OCI-LY3 (cell line): ENCODE results near the gene OR6V1.

Experiments
- H2AFZ ChIP-seq: fragments of 200-600, 300-600 bp; shearing (Covaris generic); 2 replicates; pipeline ENCODE4 v1.6.0; 2014; ENCODE audit warnings: antibody characterized with exemption, low read depth, low read length
- H3K27ac ChIP-seq: fragments of 200-600, 300-600 bp; sonication (generic); 2 replicates; pipeline ENCODE4 v1.5.1; 2014; ENCODE audit warnings: mild to moderate bottlenecking, low read length, moderate library complexity, mixed read lengths
- H3K27me3 ChIP-seq: fragments of 200-600, 300-600 bp; sonication (generic); 2 replicates; pipeline ENCODE4 v1.6.1; 2014; ENCODE audit warnings: low read depth, low read length, mixed read lengths
- H3K36me3 ChIP-seq: fragments of 200-600, 300-600 bp; sonication (generic); replicated peaks from 2 replicates; pipeline ENCODE3; 2014; ENCODE audit warnings: low read depth, low read length, mixed read lengths
- H3K4me1 ChIP-seq: fragments of 300-600, 200-600 bp; sonication (generic); 2 replicates; pipeline ENCODE4 v1.6.1; 2014; ENCODE audit warnings: low read length, mixed read lengths
- H3K4me2 ChIP-seq: fragments of 200-600, 300-600 bp; sonication (generic); 2 replicates; pipeline ENCODE4 v1.6.1; 2014; ENCODE audit warnings: low read length, mixed read lengths
- H3K4me3 ChIP-seq: fragments of 300-600, 200-600 bp; sonication (generic); 2 replicates; pipeline ENCODE4 v1.5.1; 2014; ENCODE audit warnings: antibody characterized with exemption, mild to moderate bottlenecking, low read length, moderate library complexity
- H3K79me2 ChIP-seq: fragments of 300-600, 200-600 bp; shearing (Covaris generic); 2 replicates; pipeline ENCODE4 v1.6.1; 2014; ENCODE audit warnings: mild to moderate bottlenecking, low read length, mixed read lengths
- H3K9ac ChIP-seq: fragments of 300-600, 200-600 bp; shearing (Covaris generic); 2 replicates; pipeline ENCODE4 v1.6.0; 2014; ENCODE audit warnings: mild to moderate bottlenecking, low read length, moderate library complexity
- H3K9me3 ChIP-seq: fragments of 200-600, 300-600 bp; shearing (Covaris generic); 2 replicates; pipeline ENCODE4 v1.6.1; 2014; ENCODE audit warnings: low read length, mixed read lengths; ENCODE audit not compliant: insufficient read depth
- H4K20me1 ChIP-seq: fragments of 200-600, 300-600 bp; sonication (generic); 2 replicates; pipeline ENCODE4 v1.6.1; 2016; ENCODE audit warnings: low read length, mixed read lengths; ENCODE audit not compliant: insufficient read depth
- CTCF ChIP-seq: fragments of 200-600, 300-600 bp; sonication (generic); IDR thresholded peaks from 2 replicates; pipeline ENCODE4 v1.5.1; 2014; ENCODE audit warnings: antibody characterized with exemption, low read length, low read depth
- EZH2phosphoT487 ChIP-seq: fragments of 200-600 bp; shearing (Covaris generic); IDR thresholded peaks from 2 replicates; pipeline ENCODE4 v1.6.1; 2018; ENCODE audit warnings: antibody characterized with exemption, mixed run types, low read depth

Gene OR6V1

GRCh38 chr7:143047326-143047725, 4.8 kb upstream of the OR6V1 start:
- no peak overlapping the region for H2AFZ ChIP-seq
- peaks cover 23% of the 10 kb centered on the region for H3K4me1 ChIP-seq
- H3K4me3 ChIP-seq, result no peak overlapping the region
- H3K36me3 ChIP-seq, result no peaks in the 10 kb centered on the region
- H3K9ac ChIP-seq, result no peak overlapping the region
- H3K4me2 ChIP-seq, result no peak overlapping the region
- H3K9me3 ChIP-seq, result no peaks in the 10 kb centered on the region
- H3K27ac ChIP-seq, result no peak overlapping the region
- TF ChIP-seq CTCF (no peak), EZH2phosphoT487 (no peak)
- H3K79me2 ChIP-seq, result no peaks in the 10 kb centered on the region
- no peaks in the 10 kb centered on the region for H4K20me1 ChIP-seq
- peaks cover 1% of the 10 kb centered on the region; the same call in 1 of the 2 replicates for H3K27me3 ChIP-seq

- H3K4me3 ChIP-seq, result no peak overlapping the region
Measured at GRCh38 chr7:143048827-143049226, 3.3 kb upstream of the OR6V1 start.

GRCh38 chr7:143049362-143049761, 2.8 kb upstream of the OR6V1 start:
- Histone ChIP-seq H3K27ac (no peak overlapping the region), H3K4me3 (no peak overlapping the region), H3K4me2 (no peak overlapping the region), H3K4me1 (peaks cover 15% of the 10 kb centered on the region), H3K79me2 (no peaks in the 10 kb centered on the region), H4K20me1 (no peaks in the 10 kb centered on the region), H3K9ac (no peak overlapping the region), H2AFZ (no peak overlapping the region), H3K27me3 (peaks cover under 1% of the 10 kb centered on the region; the same call in 1 of the 2 replicates), H3K9me3 (no peaks in the 10 kb centered on the region), H3K36me3 (no peaks in the 10 kb centered on the region)
- TF ChIP-seq CTCF (no peak), EZH2phosphoT487 (no peak)

More at GRCh38 chr7:143048827-143049226, 3.3 kb upstream of the OR6V1 start:
- Histone ChIP-seq H3K79me2 (no peaks in the 10 kb centered on the region), H3K9ac (no peak overlapping the region), H3K4me2 (no peak overlapping the region), H4K20me1 (no peaks in the 10 kb centered on the region), H2AFZ (no peak overlapping the region), H3K9me3 (no peaks in the 10 kb centered on the region), H3K4me1 (peaks cover 16% of the 10 kb centered on the region), H3K36me3 (no peaks in the 10 kb centered on the region), H3K27ac (no peak overlapping the region), H3K27me3 (no peaks in the 10 kb centered on the region; the same call in 1 of the 2 replicates)
- TF ChIP-seq EZH2phosphoT487 (no peak), CTCF (no peak)

- H3K4me1 ChIP-seq, result peaks cover 15% of the 10 kb centered on the region
- H2AFZ ChIP-seq, result 0 out of 2 replicates have a peak overlapping the region, but pooled peaks have one; percentile 12
- H3K36me3 ChIP-seq, result no peaks in the 10 kb centered on the region
- H3K4me2 ChIP-seq, result no peak overlapping the region; the same call in 1 of the 2 replicates
- no peak overlapping the region for H3K4me3 ChIP-seq
- H3K27me3 ChIP-seq, result peaks cover 6% of the 10 kb centered on the region; the same call in 1 of the 2 replicates
- TF ChIP-seq EZH2phosphoT487, result no peak
- no peak for TF ChIP-seq CTCF
- no peaks in the 10 kb centered on the region for H3K79me2 ChIP-seq
- H3K9me3 ChIP-seq, result no peaks in the 10 kb centered on the region
- H4K20me1 ChIP-seq, result no peaks in the 10 kb centered on the region
- H3K9ac ChIP-seq, result no peak overlapping the region
- no peak overlapping the region for H3K27ac ChIP-seq
Measured at GRCh38 chr7:143050931-143051330, 1.2 kb upstream of the OR6V1 start.
